ENCODE results near the gene TSC1. TPM values are rescaled to one million over a fixed set of nuclear protein-coding genes. Genes with fewer than 3 reads are reported as not detected.

TSC1 gene
- total RNA-seq, 1 donor from 2014 or later = 30.7 TPM

- intact Hi-C loops (cut with micrococcal nuclease) = no loop called here
Observed at GRCh38 chr9:132942541-132943182, 1.8 kb downstream of the TSC1 start.

- intact Hi-C loops (cut with micrococcal nuclease) = no loop called here
Observed at GRCh38 chr9:132939169-132939568, 5.2 kb downstream of the TSC1 start.

- intact Hi-C loops (cut with micrococcal nuclease) = no loop called here
Observed at GRCh38 chr9:132937463-132937901, 6.9 kb downstream of the TSC1 start.

DNA sequence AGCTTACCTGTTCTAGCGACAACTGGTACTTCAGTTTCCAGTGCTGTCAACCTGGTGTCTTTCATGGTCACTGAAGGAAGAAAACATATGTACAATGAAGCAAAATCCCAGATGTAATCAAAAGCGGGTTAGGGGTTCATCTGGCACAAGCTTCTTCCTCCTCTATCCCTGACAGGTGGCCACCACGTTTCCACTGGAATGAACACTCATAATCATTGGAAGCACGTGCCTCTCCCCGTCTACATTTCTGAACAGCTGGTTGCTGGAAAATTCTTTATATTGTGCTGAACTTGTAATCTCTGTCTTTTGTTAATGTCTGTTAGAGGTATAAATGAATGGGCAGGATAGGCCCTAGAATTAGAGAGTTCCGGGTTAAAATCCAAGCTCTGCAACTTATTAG is 9.4 kb downstream of the TSC1 start:
- intact Hi-C loops (cut with micrococcal nuclease) = no loop called here

GRCh38 chr9:132931178-132931735 is 13.2 kb downstream of the TSC1 start:
- intact Hi-C loops (cut with micrococcal nuclease) = no loop called here

GRCh38 chr9:132927704-132928103 is 16.7 kb downstream of the TSC1 start:
- intact Hi-C loops (cut with micrococcal nuclease) = no loop called here

- intact Hi-C loops (cut with micrococcal nuclease) = no loop called here
Observed at GRCh38 chr9:132923346-132923902, 21.0 kb downstream of the TSC1 start.

DNA sequence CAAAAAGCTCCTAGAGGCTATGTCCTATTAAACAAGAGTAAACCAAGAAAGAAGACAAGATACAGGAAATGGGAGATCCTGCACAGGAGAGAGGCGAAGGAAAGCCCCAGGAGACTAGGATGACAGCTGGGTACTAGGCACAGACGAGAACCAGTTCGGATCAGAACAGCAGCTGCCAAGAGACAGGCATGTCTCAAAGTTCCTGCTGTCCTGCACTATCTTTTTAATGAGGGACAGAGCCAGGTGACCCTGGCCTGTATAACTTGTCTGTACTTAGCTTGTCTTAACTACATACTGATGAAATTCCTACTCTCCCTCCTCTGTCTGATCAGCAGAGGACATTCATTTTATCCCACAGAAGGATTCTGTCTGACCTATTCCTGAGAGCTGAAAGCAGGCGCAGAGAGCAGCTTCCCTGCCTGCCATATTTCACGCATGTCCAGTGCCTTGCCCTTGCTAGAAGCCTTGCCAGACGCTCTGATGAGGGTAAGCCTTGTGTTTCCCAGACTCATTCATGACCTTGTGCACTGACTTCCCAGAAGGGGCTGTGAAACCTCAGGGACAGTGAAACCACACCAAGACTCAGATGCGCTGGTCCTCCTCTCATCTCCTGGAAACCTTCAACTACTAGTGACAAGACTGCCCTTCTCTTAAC is 24.7 kb downstream of the TSC1 start:
- intact Hi-C loops (cut with micrococcal nuclease) = no loop called here

DNA sequence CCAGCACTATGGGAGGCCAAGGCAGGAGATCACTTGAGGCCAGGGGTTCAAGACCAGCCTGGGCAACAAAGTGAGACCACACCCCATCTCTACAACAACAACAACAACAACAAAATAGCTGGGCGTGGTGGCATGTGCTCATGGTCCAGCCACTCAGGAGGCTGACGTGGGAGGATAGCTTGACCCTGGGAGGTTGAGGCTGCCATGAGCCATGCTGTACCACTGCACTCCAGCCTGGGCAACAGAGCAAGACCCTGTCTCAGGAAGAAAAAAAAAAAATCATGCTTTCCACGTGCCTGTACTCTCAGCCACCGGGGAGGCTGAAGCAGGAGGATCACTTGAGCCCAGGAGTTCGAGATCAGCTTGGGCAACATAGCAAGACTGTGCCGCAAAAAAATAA is 29.5 kb downstream of the TSC1 start:
- intact Hi-C loops (cut with micrococcal nuclease) = no loop called here

GRCh38 chr9:132912131-132912530 is 32.3 kb downstream of the TSC1 start:
- intact Hi-C loops (cut with micrococcal nuclease) = no loop called here

GRCh38 chr9:132910376-132910775 is 34.0 kb downstream of the TSC1 start:
- intact Hi-C loops (cut with micrococcal nuclease) = no loop called here

DNA sequence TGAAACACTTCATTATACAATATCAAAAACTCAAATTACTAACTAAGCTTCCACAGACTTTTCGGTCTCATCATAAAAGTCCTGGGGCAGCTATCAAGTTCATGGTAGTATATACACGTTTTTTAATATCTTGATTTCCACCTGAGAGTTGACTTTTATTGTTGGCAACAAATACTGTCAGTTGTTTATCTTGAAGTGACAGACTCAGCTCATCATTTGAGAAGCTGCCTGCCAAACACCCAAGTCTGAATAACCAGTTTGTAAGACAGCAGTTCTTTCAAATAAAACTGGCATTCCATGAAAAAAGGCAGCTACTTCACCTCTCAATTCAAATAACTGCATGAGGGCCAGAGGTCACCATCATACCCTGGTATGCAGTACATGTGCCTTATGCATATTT is 35.1 kb downstream of the TSC1 start:
- intact Hi-C loops (cut with micrococcal nuclease) = no loop called here

- intact Hi-C loops (cut with micrococcal nuclease) = no loop called here
Observed at GRCh38 chr9:132908635-132909034, 35.8 kb downstream of the TSC1 start.

GRCh38 chr9:132905726-132906125 is 38.7 kb downstream of the TSC1 start:
- intact Hi-C loops (cut with micrococcal nuclease) = no loop called here

GRCh38 chr9:132903574-132904492 is 40.6 kb downstream of the TSC1 start:
- intact Hi-C loops (cut with micrococcal nuclease) = loop anchor here (2.0 to 5.0 kb wide), 2 partner anchors 397 to 493 kb away; partner anchors contain the start of gene CFAP77

GRCh38 chr9:132901858-132902831 is 42.3 kb downstream of the TSC1 start:
- intact Hi-C loops (cut with micrococcal nuclease) = loop anchor here (2.0 to 5.0 kb wide), 2 partner anchors 395 to 491 kb away; partner anchors contain the start of gene CFAP77

DNA sequence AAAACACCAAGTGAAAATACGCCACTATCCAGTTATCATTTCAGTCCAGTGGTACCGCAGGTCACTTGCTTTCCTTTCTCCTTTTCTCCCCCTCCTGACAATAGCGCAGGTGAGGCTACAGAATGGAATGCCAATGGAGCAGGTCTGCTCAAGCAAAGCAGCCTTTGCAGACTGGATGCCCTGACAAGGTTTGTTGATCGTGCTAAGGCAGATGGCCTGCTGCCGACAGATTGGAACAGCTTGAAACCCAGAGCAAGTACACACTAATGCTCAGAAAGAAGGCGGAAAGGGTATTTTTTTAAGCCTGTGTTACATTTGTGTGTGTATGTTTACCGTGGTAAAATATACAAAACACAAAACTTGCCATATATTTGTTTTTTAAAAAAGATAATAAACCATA is 46.4 kb downstream of the TSC1 start:
- intact Hi-C loops (cut with micrococcal nuclease) = no loop called here

DNA sequence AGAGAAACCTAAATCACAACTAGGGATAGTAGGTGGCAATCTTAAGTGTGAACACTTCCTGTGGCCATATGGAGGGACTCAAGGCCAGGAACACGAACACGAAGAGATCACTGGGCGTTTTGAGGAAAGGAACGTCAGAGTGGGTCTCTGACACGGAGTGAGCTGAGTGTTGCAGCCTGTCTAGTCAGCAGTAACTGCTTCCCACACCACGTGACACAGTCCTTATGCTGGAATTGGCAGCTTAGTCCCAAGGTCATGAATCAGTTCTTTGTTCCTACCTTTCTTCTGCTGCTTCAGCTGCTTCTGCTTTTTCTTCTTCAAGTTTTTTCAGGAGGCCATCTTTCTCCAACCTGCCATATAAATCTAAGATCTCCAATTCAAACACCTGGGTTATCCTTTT is 47.5 kb downstream of the TSC1 start:
- intact Hi-C loops (cut with micrococcal nuclease) = no loop called here

GRCh38 chr9:132896264-132896663 is 48.2 kb downstream of the TSC1 start:
- intact Hi-C loops (cut with micrococcal nuclease) = no loop called here

Measured in T-helper 2 cell treated with Interferon-gamma antibody and Interleukin-4, amounts not matched to agents 100 ng/mL and 5 ng/mL, for 36 hours (primary cell).